ENCODE results near the gene TMEM256.

DNA sequence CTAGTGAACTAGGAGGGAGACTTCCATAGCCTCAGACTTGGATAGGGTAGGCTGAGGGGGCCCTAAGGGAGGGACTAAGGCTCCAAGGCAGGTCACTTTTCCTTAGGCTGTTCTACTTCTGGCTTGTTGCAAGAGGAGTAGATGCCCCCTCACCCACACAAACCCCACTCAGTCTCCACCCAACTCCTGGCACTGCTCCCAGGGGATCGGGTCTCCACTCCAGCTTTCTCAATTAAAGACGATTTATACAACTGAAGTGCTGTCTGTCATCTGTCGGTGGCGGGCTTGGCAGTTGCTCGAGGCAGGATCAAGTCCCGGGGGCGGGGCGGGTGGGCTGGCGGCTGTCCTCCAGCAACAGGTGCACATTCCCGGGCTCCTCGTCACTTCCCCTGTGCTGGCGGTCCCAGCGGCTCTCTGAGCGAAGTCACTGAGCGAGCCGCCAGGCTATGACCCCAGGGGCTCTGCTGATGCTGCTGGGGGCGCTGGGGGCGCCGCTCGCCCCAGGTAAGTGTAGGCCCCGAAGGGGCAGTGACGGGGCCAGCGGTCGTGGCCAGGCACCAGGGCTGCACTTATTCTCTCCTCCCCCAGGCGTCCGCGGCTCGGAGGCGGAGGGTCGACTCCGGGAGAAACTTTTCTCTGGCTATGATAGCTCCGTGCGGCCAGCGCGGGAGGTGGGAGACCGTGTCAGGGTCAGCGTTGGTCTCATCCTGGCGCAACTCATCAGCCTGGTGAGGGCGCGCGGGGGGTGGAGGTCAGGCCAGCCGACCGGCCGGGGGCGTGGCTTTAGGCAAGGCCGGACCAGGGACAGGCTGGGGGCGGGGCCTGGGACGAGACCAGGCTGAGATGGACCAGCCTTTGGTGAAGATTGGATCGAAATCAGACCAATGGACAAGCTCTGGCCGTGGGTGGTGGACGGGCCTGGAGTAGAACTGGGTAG lies 41.1 kb upstream of the TMEM256 start, which contains the start of gene CHRNB1:
- no peak for TF ChIP-seq EZH2 (IDR thresholded peaks at IDR 0.05)
- TF ChIP-seq POLR2AphosphoS5 (IDR thresholded peaks at IDR 0.05; ENCODE audit: borderline replicate concordance, low read depth, low read length) = no peak
